ENCODE results near the gene SPACA6.

DNA sequence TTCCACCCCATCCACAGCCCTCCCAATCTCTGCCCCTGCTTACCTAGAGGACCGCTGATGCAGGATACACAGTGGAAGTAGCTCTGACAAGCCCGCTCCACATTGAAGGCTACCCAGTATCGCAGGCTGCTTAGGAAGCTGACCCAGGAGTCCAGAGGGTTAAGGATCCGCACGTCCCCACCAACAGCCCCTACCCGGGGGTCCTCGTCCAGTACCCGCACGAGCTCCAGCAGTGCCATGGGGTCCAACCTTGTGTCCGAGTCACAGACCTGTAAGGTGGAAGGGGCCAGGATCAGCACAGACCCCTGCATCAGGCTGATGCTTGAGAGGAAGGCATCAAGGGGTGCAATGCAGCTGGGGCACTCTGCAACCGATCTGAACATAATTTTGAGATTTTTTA lies 23.8 kb downstream of the SPACA6 start:
- TF ChIP-seq POLR2A (IDR thresholded peaks at IDR 0.05) (no peak), CTCF (IDR thresholded peaks at IDR 0.05) (no peak)
